Measurements from ENCODE around the gene NSD1.

Gene NSD1

GRCh38 chr5:177133096-177133852, at the start of gene NSD1:
Gene NSD1, plus strand, starts transcription at chr5:177133773. Its CDS starts 1,331 bp downstream, at chr5:177135104.
- peak; percentile 45 for DNase-seq

GRCh38 chr5:177084175-177084574, 49.4 kb upstream of the NSD1 start:
- no peak for DNase-seq

GRCh38 chr5:177085985-177086653, 47.5 kb upstream of the NSD1 start:
- DNase-seq, result no peak

- no peak for DNase-seq
Observed at GRCh38 chr5:177086654-177087397, 46.7 kb upstream of the NSD1 start, which contains the start of gene FGFR4. Gene FGFR4, plus strand, starts transcription at chr5:177086915. Its CDS starts 2,688 bp downstream, at chr5:177089603.

GRCh38 chr5:177087398-177088005, 46.1 kb upstream of the NSD1 start:
- DNase-seq, result no peak

GRCh38 chr5:177089127-177089526, 44.4 kb upstream of the NSD1 start:
- DNase-seq, result no peak

- no peak for DNase-seq
Observed at GRCh38 chr5:177089825-177090641, 43.5 kb upstream of the NSD1 start.

GRCh38 chr5:177090813-177091212, 42.8 kb upstream of the NSD1 start:
- DNase-seq, result no peak

- DNase-seq, result no peak
Observed at GRCh38 chr5:177091232-177091631, 42.3 kb upstream of the NSD1 start.

- no peak for DNase-seq
Observed at GRCh38 chr5:177092178-177093081, 41.1 kb upstream of the NSD1 start.

- DNase-seq, result no peak
Observed at GRCh38 chr5:177093082-177093712, 40.4 kb upstream of the NSD1 start.

- no peak for DNase-seq
Observed at GRCh38 chr5:177093803-177094202, 39.8 kb upstream of the NSD1 start.

- no peak for DNase-seq
Observed at GRCh38 chr5:177094224-177095087, 39.1 kb upstream of the NSD1 start.

GRCh38 chr5:177095088-177095669, 38.4 kb upstream of the NSD1 start:
- DNase-seq, result no peak

- no peak for DNase-seq
Observed at GRCh38 chr5:177096162-177097015, 37.2 kb upstream of the NSD1 start.

GRCh38 chr5:177097016-177097985, 36.3 kb upstream of the NSD1 start:
- DNase-seq, result no peak

GRCh38 chr5:177098120-177098469, 35.5 kb upstream of the NSD1 start:
- no peak for DNase-seq
